Smooth muscle cell of the brain vasculature (primary cell): ENCODE data around the gene TMCO6.
"Not testable (repeated sequence)": the region's sequence is repeated elsewhere in the genome, so short reads cannot be mapped to it uniquely, and the experiment has no call there.

Source experiments
- DNase-seq: peaks from one replicate; pipeline ENCODE4 v3.0.0-alpha.2; 2012; ENCODE audit warnings: low read depth, low spot score

TMCO6 gene

DNA sequence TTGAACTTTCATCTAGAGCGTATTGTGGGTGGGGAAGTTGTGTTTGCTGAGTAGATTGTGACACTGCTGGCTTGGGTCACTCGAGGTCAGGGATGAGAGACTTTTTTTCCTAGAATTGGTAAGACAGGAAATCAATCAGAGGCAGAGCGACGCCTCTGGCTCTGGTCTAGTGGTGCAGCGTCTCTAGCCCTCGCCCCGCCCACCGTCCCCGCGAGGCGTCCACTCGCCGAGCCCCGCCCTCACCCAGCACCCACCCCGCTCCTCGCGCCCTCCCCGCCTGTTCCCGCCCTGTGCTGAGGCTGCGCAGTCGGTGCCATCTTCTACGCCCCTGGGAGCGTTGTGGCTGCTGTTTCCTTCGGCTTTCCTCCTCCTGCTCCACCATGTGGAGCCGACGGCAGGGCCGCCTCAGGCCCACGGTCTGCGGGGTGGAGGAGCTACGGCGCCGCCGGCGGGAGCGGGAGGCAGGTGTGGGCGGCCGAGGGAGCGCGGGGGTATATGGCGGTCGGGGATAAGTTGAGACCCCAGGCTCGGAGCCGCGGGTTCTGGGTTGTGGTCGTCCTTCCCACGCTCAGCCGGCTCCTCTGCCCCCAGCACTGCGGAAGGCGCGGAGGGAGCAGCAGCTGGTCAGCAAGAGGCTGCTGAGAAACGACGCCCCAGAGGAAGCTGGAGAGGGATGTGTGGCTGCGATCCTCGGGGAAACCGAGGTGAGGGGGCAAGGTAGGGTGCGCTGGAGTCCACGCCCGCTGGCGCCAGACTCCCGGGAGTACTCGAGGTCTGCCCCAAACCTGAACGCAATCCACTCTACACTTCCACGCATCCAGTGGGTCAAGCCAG is at the start of gene TMCO6:
TMCO6 (plus strand) TSS at position 304 of the 834 bp plus-strand sequence; CDS start at position 381, 77 bp downstream.
- peak; percentile 67 for DNase-seq

DNA sequence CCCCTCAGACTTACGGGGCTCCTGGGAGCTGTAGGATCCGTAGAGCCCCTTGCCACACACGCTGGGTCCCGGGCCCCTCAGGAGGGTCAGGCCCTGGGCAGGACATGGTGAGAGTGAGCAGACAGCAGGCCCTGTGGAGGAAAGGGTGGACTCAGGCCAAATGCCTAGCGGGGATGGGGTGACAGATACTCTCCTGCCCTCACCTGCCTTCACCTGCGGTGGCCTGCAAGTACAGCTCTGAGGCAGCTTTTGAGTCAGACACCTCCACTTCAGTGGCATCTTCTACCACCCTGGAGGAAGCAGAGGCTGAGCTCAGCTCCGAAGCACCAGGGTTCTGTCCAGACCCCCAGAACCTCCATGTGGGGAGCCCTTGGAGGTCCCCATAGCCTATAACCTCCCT is 48.4 kb upstream of the TMCO6 start:
- no peak for DNase-seq

DNA sequence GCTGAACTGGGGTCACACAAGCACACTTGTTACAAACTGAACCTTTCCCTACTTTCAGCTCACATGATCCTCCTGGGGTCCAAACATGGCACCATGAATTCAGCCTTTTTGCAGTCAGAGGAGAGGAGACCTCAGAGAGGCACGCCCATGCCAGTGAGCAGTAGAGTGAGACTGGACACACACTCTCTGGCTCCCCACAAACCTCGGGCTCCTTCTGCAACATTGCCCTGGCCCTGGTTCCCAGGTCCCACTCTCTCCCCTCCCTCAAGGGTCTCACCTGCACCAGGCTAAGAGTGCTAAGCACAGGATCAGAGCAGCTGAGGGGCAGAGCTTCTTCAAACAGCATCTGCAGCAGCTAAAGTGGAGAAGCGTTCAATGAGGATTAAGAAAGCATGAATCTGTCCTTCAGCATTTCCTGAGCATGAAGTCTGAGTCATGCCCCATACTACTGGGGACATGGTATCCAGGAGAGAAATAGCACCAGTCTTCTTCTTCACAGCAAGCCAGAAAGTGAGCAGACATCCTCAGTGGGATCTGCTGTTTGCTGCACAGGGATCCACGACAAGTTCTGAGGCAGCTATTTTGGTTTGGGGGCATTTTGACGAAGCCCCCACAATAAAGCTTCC is 47.4 kb upstream of the TMCO6 start:
- DNase-seq = no peak

DNA sequence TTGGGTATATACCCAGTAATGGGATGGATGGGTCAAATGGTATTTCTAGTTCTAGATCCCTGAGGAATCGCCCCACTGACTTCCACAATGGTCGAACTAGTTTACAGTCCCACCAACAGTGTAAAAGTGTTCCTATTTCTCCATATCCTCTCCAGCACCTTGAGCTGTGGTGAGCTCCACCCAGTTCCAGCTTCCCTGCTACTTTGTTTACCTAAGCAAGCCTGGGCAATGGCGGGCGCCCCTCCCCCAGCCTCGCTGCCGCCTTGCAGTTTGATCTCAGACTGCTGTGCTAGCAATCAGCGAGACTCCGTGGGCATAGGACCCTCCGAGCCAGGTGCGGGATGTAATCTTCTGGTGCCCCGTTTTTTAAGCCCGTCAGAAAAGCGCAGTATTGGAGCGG is 46.2 kb upstream of the TMCO6 start:
- DNase-seq = not testable (repeated sequence)

- no peak for DNase-seq
These were observed 45.1 kb upstream of the TMCO6 start for GRCh38 chr5:140594169-140594568.

- DNase-seq = no peak
These were observed 43.5 kb upstream of the TMCO6 start for GRCh38 chr5:140595538-140596300.

DNA sequence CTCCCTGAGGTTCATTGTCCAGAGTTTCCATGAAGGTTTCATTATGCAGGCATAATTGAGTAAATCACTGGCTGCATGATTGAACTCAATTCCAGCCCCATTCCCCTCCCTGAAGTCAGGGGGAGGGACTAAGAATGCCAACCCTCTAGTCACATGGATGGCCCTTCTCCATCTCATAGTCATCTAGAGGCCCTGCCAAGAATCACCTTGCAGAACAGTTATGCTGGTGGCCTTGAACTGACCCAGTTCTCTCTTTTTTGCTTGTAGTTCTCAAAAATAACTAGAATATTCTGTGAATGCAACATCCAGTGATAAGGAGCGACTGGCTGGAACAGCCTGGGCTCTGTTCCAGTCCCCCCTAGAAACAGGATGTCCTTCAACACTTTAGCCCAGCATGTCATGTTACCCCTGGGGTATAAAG is 42.9 kb upstream of the TMCO6 start:
- DNase-seq = no peak

DNA sequence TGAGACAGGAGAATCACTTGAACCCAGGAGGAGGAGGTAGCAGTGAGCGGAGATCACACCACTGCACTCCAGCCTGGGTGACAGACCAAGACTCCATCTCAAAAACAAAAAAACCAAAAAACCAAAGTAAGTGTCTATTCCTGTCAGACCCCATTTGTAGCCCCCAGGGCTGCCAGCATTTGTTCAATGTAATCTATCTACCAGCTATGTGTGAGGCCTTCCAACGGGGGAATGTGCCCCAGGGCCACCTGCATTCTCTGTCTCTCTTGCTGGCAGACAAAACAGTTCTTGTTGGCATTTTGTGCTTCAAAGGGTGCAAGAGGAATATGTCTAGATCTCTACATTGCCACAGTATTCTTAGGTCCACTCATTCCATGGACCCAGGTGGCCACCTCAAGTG is 40.4 kb upstream of the TMCO6 start:
- DNase-seq = no peak

DNA sequence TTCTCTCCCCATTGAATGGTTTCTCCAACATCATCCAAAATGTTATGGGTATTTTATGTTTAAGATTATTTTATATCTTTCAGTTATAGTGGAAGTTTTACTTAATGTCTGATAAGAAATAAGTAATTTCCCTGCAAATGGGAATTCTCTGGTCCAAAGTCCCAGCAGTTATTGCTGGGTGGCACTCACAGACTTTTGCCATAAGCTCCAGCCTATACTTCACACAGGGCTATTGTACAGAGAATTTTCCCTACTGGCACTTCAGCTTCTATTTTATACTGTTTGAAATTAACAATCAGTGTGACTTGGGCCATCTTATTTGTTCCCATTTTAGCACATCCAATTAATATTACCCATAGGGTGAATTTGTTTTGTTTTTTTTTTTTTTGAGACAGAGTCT is 39.2 kb upstream of the TMCO6 start:
- DNase-seq = no peak

DNA sequence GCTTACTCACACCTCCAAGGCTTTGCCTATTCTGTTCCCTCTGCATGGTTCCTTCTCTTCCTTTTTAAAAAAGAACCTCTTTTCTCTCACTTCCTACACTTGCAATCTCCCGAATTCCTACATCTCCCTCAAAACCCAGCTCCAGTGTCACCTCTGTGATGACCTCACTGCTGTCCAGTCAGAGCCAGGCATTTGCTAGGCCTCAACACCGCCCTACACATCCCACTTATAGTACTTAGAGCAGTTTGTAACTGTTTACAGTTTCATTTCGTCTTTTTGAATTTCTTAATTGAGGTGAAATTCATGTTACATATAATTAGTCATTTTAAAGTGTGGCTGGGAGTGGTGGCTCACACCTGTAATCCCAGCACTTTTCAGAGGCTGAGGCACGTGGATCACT is 37.1 kb upstream of the TMCO6 start:
- no peak for DNase-seq

DNA sequence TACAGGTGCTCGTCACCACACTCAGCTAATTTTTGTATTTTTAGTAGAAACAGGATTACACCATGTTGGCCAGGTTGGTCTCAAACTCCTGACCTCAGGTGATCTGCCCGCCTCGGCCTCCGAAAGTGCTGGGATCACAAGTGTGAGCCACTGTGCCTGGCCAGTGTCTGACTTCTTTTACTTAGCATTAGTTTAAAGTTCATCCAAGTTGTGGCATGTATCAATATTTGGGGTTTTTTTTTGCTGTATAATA is 35.9 kb upstream of the TMCO6 start:
- not testable (repeated sequence) for DNase-seq

- DNase-seq = no peak
These were observed 35.5 kb upstream of the TMCO6 start for GRCh38 chr5:140603734-140604133.

DNA sequence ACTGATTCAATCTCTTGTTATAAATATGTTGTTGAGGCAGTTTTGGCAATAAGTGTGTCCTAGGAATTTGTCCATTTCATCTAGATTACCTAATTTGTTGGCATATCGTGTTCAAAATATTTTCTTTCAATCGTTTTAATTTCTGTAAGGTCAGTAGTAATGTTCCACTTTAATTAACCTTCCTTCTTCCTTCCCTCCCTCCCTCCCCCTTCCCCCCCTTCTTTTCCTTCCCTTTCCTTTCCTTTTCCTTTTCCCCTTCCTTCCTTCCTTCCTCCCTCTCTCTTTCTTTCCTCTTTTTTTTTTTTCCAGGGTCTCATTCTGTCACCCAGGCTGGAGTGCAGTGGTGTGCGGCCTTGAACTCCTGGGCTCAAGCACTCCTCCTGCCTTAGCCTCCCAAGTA is 33.4 kb upstream of the TMCO6 start:
- no peak for DNase-seq

GRCh38 chr5:140607031-140607430 is 32.2 kb upstream of the TMCO6 start:
- no peak for DNase-seq

- no peak for DNase-seq
These were observed 30.5 kb upstream of the TMCO6 start for GRCh38 chr5:140608722-140609121.

DNA sequence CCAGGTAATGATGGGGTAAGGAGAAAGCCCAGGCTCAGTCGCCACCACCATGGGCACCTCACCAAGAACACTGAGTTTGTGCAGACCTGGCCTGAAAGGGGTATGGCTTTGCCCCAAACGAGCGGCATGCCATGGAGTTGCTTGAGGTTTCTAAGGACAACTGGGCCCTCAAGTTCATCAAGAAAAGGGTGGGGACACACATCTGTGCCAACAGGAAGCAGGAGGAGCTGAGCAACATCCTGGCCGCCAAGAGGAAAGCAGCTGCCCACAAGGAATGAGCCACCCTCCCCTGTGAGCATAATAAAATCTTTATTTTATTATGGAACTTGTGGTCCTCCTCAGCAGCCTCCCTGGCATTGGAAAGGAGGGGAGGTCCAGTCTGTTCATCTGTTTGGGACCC is 30.1 kb upstream of the TMCO6 start:
- no peak for DNase-seq

- no peak for DNase-seq
These were observed 28.2 kb upstream of the TMCO6 start for GRCh38 chr5:140611020-140611521.

- DNase-seq = no peak
These were observed 16.9 kb upstream of the TMCO6 start for GRCh38 chr5:140622301-140622700.

DNA sequence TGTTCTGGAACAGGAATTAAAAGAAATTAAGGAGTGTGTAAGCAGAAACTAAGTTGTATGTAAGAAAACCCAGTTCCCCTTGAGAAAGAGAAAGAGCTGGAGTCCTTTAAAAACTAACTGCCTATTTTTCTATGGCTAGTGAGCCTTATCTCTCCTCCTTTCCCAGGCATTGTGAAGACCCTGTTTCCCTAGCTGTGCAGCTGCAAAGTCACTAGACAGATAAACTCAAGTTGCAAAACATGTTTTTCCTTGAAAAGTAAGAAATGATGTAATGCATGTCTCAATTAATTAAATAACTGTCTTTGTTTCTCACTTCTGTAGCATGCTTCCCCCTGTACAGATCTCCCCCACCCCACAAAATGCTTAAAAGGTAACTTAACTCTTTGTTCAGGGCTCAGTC is 16.2 kb upstream of the TMCO6 start:
- DNase-seq = not testable (repeated sequence)

- not testable (repeated sequence) for DNase-seq
These were observed 14.4 kb upstream of the TMCO6 start for GRCh38 chr5:140624886-140625285.

GRCh38 chr5:140627972-140628371 is 11.3 kb upstream of the TMCO6 start:
- DNase-seq = no peak

GRCh38 chr5:140628711-140629110 is 10.5 kb upstream of the TMCO6 start:
- no peak for DNase-seq
